ENCODE measurements around the gene U2AF1L4.

The U2AF1L4 gene

GRCh38 chr19:35718345-35719041, 26.7 kb downstream of the U2AF1L4 start:
- Mint-ChIP-seq H3K36me3 (peaks cover 98% of the 10 kb centered on the region), H3K9me3 (no peaks in the 10 kb centered on the region), H3K4me1 (peaks cover 67% of the 10 kb centered on the region), H3K27ac (peak overlapping the region; percentile 94), H3K4me3 (peak overlapping the region; percentile 81)
- DNase-seq (ENCODE audit: low spot score in 2 of 2) (peak; percentile 56 to 85), ATAC-seq (peak; percentile 4)

- peak; percentile 4 for ATAC-seq
- peak in 1 of 2 donors; percentile 88 for DNase-seq (ENCODE audit: low spot score in 2 of 2)
- Mint-ChIP-seq H3K9me3 (no peaks in the 10 kb centered on the region), H3K27ac (peak within 1 kb of the TSS; percentile 99), H3K36me3 (peaks cover 98% of the 10 kb centered on the region), H3K4me3 (peak within 1 kb of the TSS; percentile 99), H3K4me1 (peaks cover 71% of the 10 kb centered on the region)
These were observed 27.4 kb downstream of the U2AF1L4 start, which contains the start of gene KMT2B for GRCh38 chr19:35717665-35718344. TSS of gene KMT2B (plus strand) at chr19:35718003. CDS start at chr19:35718019, 16 bp downstream.

GRCh38 chr19:35716801-35717664, 28.2 kb downstream of the U2AF1L4 start:
- Mint-ChIP-seq H3K4me3 (peak overlapping the region; percentile 99), H3K36me3 (peaks cover 98% of the 10 kb centered on the region), H3K4me1 (peaks cover 71% of the 10 kb centered on the region), H3K9me3 (no peaks in the 10 kb centered on the region), H3K27ac (peak overlapping the region; percentile 99)
- peak; percentile 77 to 97 for DNase-seq (ENCODE audit: low spot score in 2 of 2)
- ATAC-seq = peak; percentile 71

GRCh38 chr19:35715981-35716800, 29.0 kb downstream of the U2AF1L4 start:
- peak overlapping the region; percentile 99 for H3K27ac Mint-ChIP-seq
- ATAC-seq (no peak), DNase-seq (ENCODE audit: low spot score in 2 of 2) (no peak)
- H3K4me3 Mint-ChIP-seq = peak overlapping the region; percentile 99
- peaks cover 69% of the 10 kb centered on the region for H3K4me1 Mint-ChIP-seq
- H3K36me3 Mint-ChIP-seq = peaks cover 98% of the 10 kb centered on the region
- no peaks in the 10 kb centered on the region for H3K9me3 Mint-ChIP-seq

- Mint-ChIP-seq H3K36me3 (peaks cover 98% of the 10 kb centered on the region), H3K9me3 (no peaks in the 10 kb centered on the region), H3K27ac (peak overlapping the region; percentile 99), H3K4me3 (peak overlapping the region; percentile 99), H3K4me1 (peaks cover 70% of the 10 kb centered on the region)
- no peak for DNase-seq (ENCODE audit: low spot score in 2 of 2)
- no peak for ATAC-seq
These were observed 29.8 kb downstream of the U2AF1L4 start for GRCh38 chr19:35715355-35715809.

GRCh38 chr19:35714601-35715354, 30.4 kb downstream of the U2AF1L4 start:
- ATAC-seq = no peak
- Mint-ChIP-seq H3K4me3 (peak overlapping the region; percentile 99), H3K9me3 (no peaks in the 10 kb centered on the region), H3K4me1 (peaks cover 70% of the 10 kb centered on the region), H3K27ac (peak overlapping the region; percentile 99), H3K36me3 (peaks cover 94% of the 10 kb centered on the region)
- DNase-seq (ENCODE audit: low spot score in 2 of 2) = no peak

- H3K36me3 Mint-ChIP-seq = peaks cover 86% of the 10 kb centered on the region
- H3K27ac Mint-ChIP-seq = peak overlapping the region; percentile 99
- H3K4me3 Mint-ChIP-seq = peak overlapping the region; percentile 99
- no peaks in the 10 kb centered on the region for H3K9me3 Mint-ChIP-seq
- no peak for DNase-seq (ENCODE audit: low spot score in 2 of 2)
- H3K4me1 Mint-ChIP-seq = peaks cover 62% of the 10 kb centered on the region
- ATAC-seq = no peak
These were observed 31.2 kb downstream of the U2AF1L4 start for GRCh38 chr19:35713904-35714495.

- ATAC-seq = no peak
- Mint-ChIP-seq H3K9me3 (no peaks in the 10 kb centered on the region), H3K27ac (peak overlapping the region; percentile 99), H3K36me3 (peaks cover 81% of the 10 kb centered on the region), H3K4me3 (peak overlapping the region; percentile 99), H3K4me1 (peaks cover 57% of the 10 kb centered on the region)
- DNase-seq (ENCODE audit: low spot score in 2 of 2) = no peak
These were observed 31.7 kb downstream of the U2AF1L4 start for GRCh38 chr19:35713506-35713850.

- Mint-ChIP-seq H3K36me3 (peaks cover 76% of the 10 kb centered on the region), H3K4me1 (peaks cover 56% of the 10 kb centered on the region), H3K9me3 (no peaks in the 10 kb centered on the region), H3K4me3 (peak overlapping the region; percentile 99), H3K27ac (peak overlapping the region; percentile 99)
- ATAC-seq (peak; percentile 68), DNase-seq (ENCODE audit: low spot score in 2 of 2) (peak; percentile 68 to 93)
These were observed 32.4 kb downstream of the U2AF1L4 start for GRCh38 chr19:35712567-35713505.

GRCh38 chr19:35710784-35711723, 34.2 kb downstream of the U2AF1L4 start:
- Mint-ChIP-seq H3K4me1 (peaks cover 47% of the 10 kb centered on the region), H3K36me3 (peaks cover 58% of the 10 kb centered on the region), H3K4me3 (peak overlapping the region; percentile 99), H3K9me3 (no peaks in the 10 kb centered on the region), H3K27ac (peak overlapping the region; percentile 99)
- DNase-seq (ENCODE audit: low spot score in 2 of 2) (peak; percentile 59 to 90), ATAC-seq (peak; percentile 65)

- DNase-seq (ENCODE audit: low spot score in 2 of 2) = no peak
- no peak overlapping the region for H3K4me3 Mint-ChIP-seq
- peaks cover 31% of the 10 kb centered on the region for H3K4me1 Mint-ChIP-seq
- ATAC-seq = no peak
- no peak overlapping the region for H3K27ac Mint-ChIP-seq
- no peaks in the 10 kb centered on the region for H3K9me3 Mint-ChIP-seq
- peaks cover 32% of the 10 kb centered on the region for H3K36me3 Mint-ChIP-seq
These were observed 36.8 kb downstream of the U2AF1L4 start for GRCh38 chr19:35708391-35708790.

GRCh38 chr19:35704218-35704617, 41.0 kb downstream of the U2AF1L4 start, which contains the start of gene ZBTB32:
TSS of gene ZBTB32 (plus strand) at chr19:35704558. CDS start at chr19:35714627, 10,069 bp downstream.
- DNase-seq (ENCODE audit: low spot score in 2 of 2) (no peak), ATAC-seq (no peak)
- Mint-ChIP-seq H3K36me3 (no peaks in the 10 kb centered on the region), H3K27ac (no peak within 1 kb of the TSS), H3K4me3 (peak within 1 kb of the TSS; percentile 92), H3K4me1 (peaks cover 9% of the 10 kb centered on the region), H3K9me3 (no peaks in the 10 kb centered on the region)

All from stimulated activated effector memory CD8-positive, alpha-beta T cell treated with anti-CD3 and anti-CD28 coated beads, Interleukin-12 subunit alpha, Interleukin-12 subunit beta, amount 100 ng/mL, for 72 hours (primary cell).